CD14-positive monocyte (primary cell): ENCODE results near the gene NT5C3A. TPM values are rescaled to one million over a fixed set of nuclear protein-coding genes. Genes with fewer than 3 reads are reported as not detected.

Experiments
- DNase-seq, 3 donors: peaks; one replicate each; pipeline ENCODE4 v3.0.0-alpha.2; 2011 to 2022
- H2AFZ ChIP-seq: 2 replicates; pipeline ENCODE4 v1.6.0; 2012; ENCODE audit warnings: mild to moderate bottlenecking, low read depth, low read length, inconsistent platforms; ENCODE audit not compliant: insufficient read depth, poor library complexity, severe bottlenecking
- H3K27ac ChIP-seq, 2 donors: 1 replicate in 1 of 2; 2 replicates in 1 of 2; pipeline ENCODE4 v1.5.1; 2012 to 2013; ENCODE audit warnings: low read length in 2 of 2, control low read depth in 1 of 2, inconsistent platforms in 1 of 2, low read depth in 1 of 2, mild to moderate bottlenecking in 1 of 2
- H3K27me3 ChIP-seq, 2 donors: one replicate each; pipeline versions ENCODE4 v1.6.0 to v1.6.1; 2011 to 2013; ENCODE audit warnings: low read length in 2 of 2; ENCODE audit not compliant: control insufficient read depth in 2 of 2, insufficient read depth in 2 of 2
- H3K36me3 ChIP-seq, 2 donors: replicated peaks in 1 of 2; 1 replicate in 1 of 2; 2 replicates in 1 of 2; pipeline versions ENCODE4 v1.5.1 to v1.6.1; 2012 to 2013; ENCODE audit warnings: low read length in 2 of 2, control low read depth in 1 of 2, inconsistent platforms in 1 of 2, mild to moderate bottlenecking in 1 of 2; ENCODE audit not compliant: insufficient read depth in 2 of 2, control insufficient read depth in 1 of 2
- H3K4me1 ChIP-seq, 2 donors: 1 replicate in 1 of 2; 2 replicates in 1 of 2; pipeline versions ENCODE4 v1.5.1 to v1.6.1; 2012 to 2013; ENCODE audit warnings: low read length in 2 of 2, control low read depth in 1 of 2, inconsistent platforms in 1 of 2, mild to moderate bottlenecking in 1 of 2, moderate library complexity in 1 of 2; ENCODE audit not compliant: insufficient read depth in 2 of 2, control insufficient read depth in 1 of 2
- H3K4me2 ChIP-seq: replicated peaks from 2 replicates; pipeline ENCODE3; 2012; ENCODE audit warnings: low read length, moderate library complexity, mild to moderate bottlenecking; ENCODE audit not compliant: poor library complexity, severe bottlenecking; ENCODE audit errors: extremely low read depth
- H3K4me3 ChIP-seq, 3 experiments: fragments of 200-600 bp in 1 of 3; sonication (generic) in 1 of 3; replicated peaks in 1 of 3; 1 replicate in 2 of 3; 2 replicates in 1 of 3; pipeline ENCODE4 v1.5.1; 2011 to 2013; ENCODE audit warnings: low read length in 3 of 3, mild to moderate bottlenecking in 3 of 3, control low read depth in 2 of 3, low read depth in 2 of 3, inconsistent platforms in 1 of 3, moderate library complexity in 1 of 3
- H3K79me2 ChIP-seq: 2 replicates; pipeline ENCODE4 v1.6.0; 2012; ENCODE audit warnings: mild to moderate bottlenecking, control low read depth, inconsistent platforms, low read length, moderate library complexity; ENCODE audit not compliant: insufficient read depth
- H3K9ac ChIP-seq: 2 replicates; pipeline ENCODE4 v1.6.0; 2017; ENCODE audit warnings: low read length, mild to moderate bottlenecking; ENCODE audit not compliant: insufficient read depth, poor library complexity, severe bottlenecking
- H3K9me3 ChIP-seq, 2 donors: replicated peaks in 1 of 2; 1 replicate in 1 of 2; 2 replicates in 1 of 2; pipeline versions ENCODE4 v1.5.1 to v1.6.1; 2012 to 2013; ENCODE audit warnings: low read length in 2 of 2, control low read depth in 1 of 2; ENCODE audit not compliant: control insufficient read depth in 1 of 2, insufficient read depth in 1 of 2
- H4K20me1 ChIP-seq: 2 replicates; pipeline ENCODE4 v1.6.0; 2012; ENCODE audit warnings: mild to moderate bottlenecking, low read length, control low read depth, moderate library complexity; ENCODE audit not compliant: insufficient read depth
- H3K27ac Mint-ChIP-seq, 7 donors: one replicate each; pipeline ENCODE4 v1.8.0; 2020; ENCODE audit warnings: mild to moderate bottlenecking in 7 of 7, mixed read lengths in 7 of 7, moderate library complexity in 6 of 7, inconsistent platforms in 2 of 7
- H3K27me3 Mint-ChIP-seq, 3 donors: one replicate each; pipeline ENCODE4 v1.8.0; 2021 to 2022; ENCODE audit warnings: low read depth in 3 of 3, mild to moderate bottlenecking in 3 of 3, mixed read lengths in 3 of 3, moderate library complexity in 3 of 3, inconsistent platforms in 1 of 3
- H3K36me3 Mint-ChIP-seq, 2 donors: one replicate each; pipeline ENCODE4 v1.8.0; 2020; ENCODE audit warnings: mixed read lengths in 2 of 2, inconsistent platforms in 1 of 2, mild to moderate bottlenecking in 1 of 2
- H3K4me1 Mint-ChIP-seq: one replicate; pipeline ENCODE4 v1.8.0; 2020; ENCODE audit warnings: mild to moderate bottlenecking, mixed read lengths
- H3K4me3 Mint-ChIP-seq, 2 donors: one replicate each; pipeline ENCODE4 v1.8.0; 2020; ENCODE audit warnings: mild to moderate bottlenecking in 2 of 2, mixed read lengths in 2 of 2, moderate library complexity in 1 of 2
- H3K9me3 Mint-ChIP-seq, 7 donors: one replicate each; pipeline ENCODE4 v1.8.0; 2020 to 2022; ENCODE audit warnings: mixed read lengths in 7 of 7, mild to moderate bottlenecking in 6 of 7, moderate library complexity in 6 of 7, inconsistent platforms in 2 of 7
- CTCF ChIP-seq: fragments of 200-600 bp; IDR thresholded peaks from one replicate; pipeline ENCODE4 v1.8.0; 2022; ENCODE audit warnings: antibody characterized with exemption, mild to moderate bottlenecking
- WGBS: methylation state at CpG from one replicate; pipeline ENCODE4 v1.1.5; 2013; ENCODE audit warnings: missing lambda C conversion rate; ENCODE audit not compliant: insufficient coverage; 5-methylcytosine and 5-hydroxymethylcytosine counted together
- intact Hi-C, 2 donors: fragments of 100-400 bp; cut with micrococcal nuclease; formaldehyde crosslinking; loops; one replicate each; pipeline versions ENCODE4 v1.15.0 to v1.15.1; 2023
- polyA plus RNA-seq, 3 donors: library from polyadenylated mRNA; depleted of rRNA in 1 of 3; unstranded in 2 of 3; stranded (reverse) in 1 of 3; fragments of 300-500 nt in 2 of 3; fragments of >200 nt in 1 of 3; fragmentation: Illumina TruSeq in 2 of 3; gene quantifications; 1 replicate in 2 of 3; 2 replicates in 1 of 3; pipeline ENCODE4 v1.2.3, GENCODE V29; 2012 to 2021

NT5C3A gene
- polyA plus RNA-seq, 3 donors = 19.4 to 37.7 (median 29.5) TPM

- no peaks in the 10 kb centered on the region for H3K4me1 ChIP-seq
- H3K4me3 ChIP-seq = no peak overlapping the region
- no peak overlapping the region for H2AFZ ChIP-seq
- Mint-ChIP-seq H3K36me3 (no peaks in the 10 kb centered on the region), H3K27ac (no peak overlapping the region), H3K9me3 (peaks cover 0 to 6% (median 2%) of the 10 kb centered on the region in 7 donors), H3K4me1 (no peaks in the 10 kb centered on the region), H3K4me3 (no peak overlapping the region), H3K27me3 (peaks cover 0 to 19% (median 6%) of the 10 kb centered on the region in 3 donors)
- no peak overlapping the region for H3K4me2 ChIP-seq
- TF ChIP-seq CTCF = no peak
- DNase-seq = no peak
- no peaks in the 10 kb centered on the region for H4K20me1 ChIP-seq
- intact Hi-C loops = no loop called here
- no peak overlapping the region for H3K9ac ChIP-seq
- H3K79me2 ChIP-seq = no peaks in the 10 kb centered on the region
- H3K27me3 ChIP-seq = peaks cover 4 to 6% of the 10 kb centered on the region in 2 donors
- no peak overlapping the region for H3K27ac ChIP-seq
- no peaks in the 10 kb centered on the region for H3K9me3 ChIP-seq
- no CpG with 5 or more reads among the region's 3 CpGs for WGBS
- H3K36me3 ChIP-seq = no peaks in the 10 kb centered on the region
Measured at GRCh38 chr7:33076737-33077136, 14.2 kb upstream of the NT5C3A start.

- 100% methylated on average over 1 of the region's 3 CpGs for WGBS
- peaks cover 0 to 19% (median 6%) of the 10 kb centered on the region in 3 donors for H3K27me3 Mint-ChIP-seq
- Histone ChIP-seq H3K79me2 (no peaks in the 10 kb centered on the region), H3K9ac (no peak overlapping the region), H3K27me3 (peaks cover 4 to 6% of the 10 kb centered on the region in 2 donors), H3K4me2 (no peak overlapping the region), H3K4me1 (no peaks in the 10 kb centered on the region), H4K20me1 (no peaks in the 10 kb centered on the region), H3K9me3 (peaks cover under 1 to 2% of the 10 kb centered on the region in 2 donors), H3K4me3 (no peak overlapping the region), H2AFZ (no peak overlapping the region), H3K27ac (no peak overlapping the region), H3K36me3 (no peaks in the 10 kb centered on the region)
- peaks cover 3 to 14% (median 5%) of the 10 kb centered on the region in 7 donors for H3K9me3 Mint-ChIP-seq
- no peak for TF ChIP-seq CTCF
- H3K4me1 Mint-ChIP-seq = no peaks in the 10 kb centered on the region
- H3K36me3 Mint-ChIP-seq = no peaks in the 10 kb centered on the region
- DNase-seq = no peak
- no peak overlapping the region for H3K27ac Mint-ChIP-seq
- peak overlapping the region in 1 of 2 donors; percentile 54 for H3K4me3 Mint-ChIP-seq
- intact Hi-C loops = no loop called here
Measured at GRCh38 chr7:33075818-33076518, 13.4 kb upstream of the NT5C3A start.
